GM12873 (cell line): Measurements from ENCODE around the gene SCPEP1.

Experiments used
- CTCF ChIP-seq: IDR thresholded peaks from 2 replicates; pipeline ENCODE4 v1.5.1; 2012; ENCODE audit warnings: low read depth, mild to moderate bottlenecking, moderate library complexity, low read length, control low read depth; ENCODE audit not compliant: insufficient read depth; ENCODE audit errors: missing control alignments

SCPEP1 gene

GRCh38 chr17:56977673-56978395 is at the start of gene SCPEP1:
SCPEP1 (plus strand) TSS chr17:56978131; CDS start chr17:56978160, 29 bp downstream.
- no peak for TF ChIP-seq CTCF

- TF ChIP-seq CTCF = no peak
Measured at GRCh38 chr17:56928586-56928985, 49.3 kb upstream of the SCPEP1 start.

GRCh38 chr17:56929362-56929969 is 48.5 kb upstream of the SCPEP1 start:
- no peak for TF ChIP-seq CTCF

- TF ChIP-seq CTCF = no peak
Measured at GRCh38 chr17:56930739-56931337, 47.1 kb upstream of the SCPEP1 start.

GRCh38 chr17:56933151-56933745 is 44.7 kb upstream of the SCPEP1 start:
- no peak for TF ChIP-seq CTCF

GRCh38 chr17:56933868-56934267 is 44.1 kb upstream of the SCPEP1 start:
- TF ChIP-seq CTCF = no peak

GRCh38 chr17:56934280-56934679 is 43.7 kb upstream of the SCPEP1 start:
- no peak for TF ChIP-seq CTCF
